A549 (cell line): ENCODE measurements around the gene FMO3. TPM values are rescaled to one million over a fixed set of nuclear protein-coding genes. Genes with fewer than 3 reads are reported as not detected.

Experiments
- ATAC-seq, 2 experiments: fragments of 200-7000 bp in 1 of 2; fragments of >200 bp in 1 of 2; cut with Nextera tagmentation in 1 of 2; cut with Tn5 transposase in 1 of 2; 3 replicates each; pipeline versions ENCODE4 v1.8.0 to v1.9.1; 2018 to 2020; ENCODE audit warnings: mild to moderate bottlenecking in 1 of 2, moderate library complexity in 1 of 2
- CTCF ChIA-PET: fragments of 300-600 bp; sonication (Branson Sonifier 250); formaldehyde crosslinking; extraction: SDS; loops from one replicate; lab custom pipeline; 2021; ENCODE audit warnings: antibody characterized with exemption, inconsistent platforms; lab: Yijun Ruan, JAX
- POLR2A ChIA-PET: fragments of 350-600 bp; formaldehyde crosslinking; extraction: SDS; loops from one replicate; lab custom pipeline; 2021; ENCODE audit warnings: antibody characterized with exemption, inconsistent platforms; lab: Yijun Ruan, JAX
- DNase-seq, 2 experiments: peaks; one replicate each; pipeline versions ENCODE4 v3.0.0 to v3.0.0-alpha.2; 2011 to 2016; ENCODE audit warnings: low read depth in 1 of 2, low spot score in 1 of 2
- FAIRE-seq: peaks from 2 replicates; lab custom pipeline; 2011; peaks lifted over from hg19 to GRCh38; lab: Jason Lieb, UNC
- H3K27ac ChIP-seq, 2 experiments: fragments of >200 bp; sonication (Bioruptor Twin); formaldehyde crosslinking; 3 replicates each; pipeline ENCODE4 v1.5.1; 2016 to 2017
- H3K4me1 ChIP-seq: fragments of >200 bp; sonication (Bioruptor Twin); formaldehyde crosslinking; 3 replicates; pipeline ENCODE4 v1.6.1; 2016
- H3K4me2 ChIP-seq: fragments of >200 bp; sonication (Bioruptor Twin); formaldehyde crosslinking; 3 replicates; pipeline ENCODE4 v1.6.1; 2016
- H3K4me3 ChIP-seq: fragments of >200 bp; sonication (Bioruptor Twin); formaldehyde crosslinking; 3 replicates; pipeline ENCODE4 v1.5.1; 2016
- H3K9me3 ChIP-seq: fragments of >200 bp; sonication (Bioruptor Twin); formaldehyde crosslinking; 3 replicates; pipeline ENCODE4 v1.6.1; 2016
- ATOH8 ChIP-seq: fragments of 250-450 bp; sonication (Bioruptor Pico); IDR thresholded peaks from 2 replicates; pipeline ENCODE4 v1.5.0; 2020; ENCODE audit warnings: low read depth, mild to moderate bottlenecking, moderate library complexity
- CBX2 ChIP-seq: fragments of 200-600 bp; sonication (generic); IDR thresholded peaks from 2 replicates; pipeline ENCODE4 v1.6.1; 2016; ENCODE audit warnings: low read depth, mild to moderate bottlenecking, borderline replicate concordance
- CEBPB ChIP-seq, 2 experiments: fragments of >200 bp in 1 of 2; sonication (Bioruptor Twin) in 1 of 2; formaldehyde crosslinking in 1 of 2; IDR thresholded peaks; 2 replicates each; pipeline ENCODE4 v1.6.1; 2012 to 2016
- CHD2 ChIP-seq: fragments of 150-350 bp; IDR thresholded peaks from 2 replicates; pipeline ENCODE4 v1.6.1; 2014; ENCODE audit warnings: low read length; ENCODE audit not compliant: partially characterized antibody
- CTCF ChIP-seq: fragments of >200 bp; sonication (Bioruptor Twin); formaldehyde crosslinking; IDR thresholded peaks from 3 replicates; pipeline ENCODE4 v1.5.1; 2016
- EHMT2 ChIP-seq: fragments of 200-600 bp; sonication (generic); IDR thresholded peaks from 2 replicates; pipeline ENCODE4 v1.6.1; 2016; ENCODE audit warnings: antibody characterized with exemption, low read depth, mild to moderate bottlenecking, moderate library complexity
- EP300 ChIP-seq, 2 experiments: fragments of >200 bp; sonication (Bioruptor Twin); formaldehyde crosslinking; IDR thresholded peaks; 2 replicates in 1 of 2; 3 replicates in 1 of 2; pipeline ENCODE4 v1.6.1; 2016 to 2017
- FOSL2 ChIP-seq, 2 experiments: fragments of 450-650 bp in 1 of 2; fragments of >200 bp in 1 of 2; sonication (Bioruptor Twin) in 1 of 2; formaldehyde crosslinking; IDR thresholded peaks; 2 replicates each; pipeline versions ENCODE4 v1.5.0 to v1.6.1; 2016 to 2020; ENCODE audit warnings: mild to moderate bottlenecking in 1 of 2, moderate library complexity in 1 of 2
- FOXS1 ChIP-seq: fragments of 250-450 bp; sonication (Bioruptor Pico); IDR thresholded peaks from 2 replicates; pipeline ENCODE4 v1.5.0; 2020; ENCODE audit warnings: mild to moderate bottlenecking, moderate library complexity
- GATA3 ChIP-seq: IDR thresholded peaks from 2 replicates; pipeline ENCODE4 v1.6.1; 2012; ENCODE audit warnings: borderline replicate concordance
- HEYL ChIP-seq: fragments of 250-450 bp; sonication (Bioruptor Pico); IDR thresholded peaks from 2 replicates; pipeline ENCODE4 v1.8.0; 2021; ENCODE audit warnings: mild to moderate bottlenecking, moderate library complexity
- HMGXB4 ChIP-seq: fragments of 250-450 bp; sonication (Bioruptor Pico); IDR thresholded peaks from 2 replicates; pipeline ENCODE4 v1.5.0; 2021; ENCODE audit warnings: mild to moderate bottlenecking, moderate library complexity, borderline replicate concordance
- HOXB5 ChIP-seq: fragments of 250-450 bp; sonication (Bioruptor Pico); IDR thresholded peaks from 2 replicates; pipeline ENCODE4 v1.5.0; 2020; ENCODE audit warnings: mild to moderate bottlenecking, moderate library complexity
- JUN ChIP-seq, 2 experiments: fragments of >200 bp; sonication (Bioruptor Twin); formaldehyde crosslinking; IDR thresholded peaks; 2 replicates in 1 of 2; 3 replicates in 1 of 2; pipeline ENCODE4 v1.6.1; 2016 to 2017
- KDM1A ChIP-seq: fragments of 200-600 bp; sonication (generic); IDR thresholded peaks from 2 replicates; pipeline ENCODE4 v1.6.1; 2016; ENCODE audit warnings: low read depth, mild to moderate bottlenecking
- MAX ChIP-seq: IDR thresholded peaks from 2 replicates; pipeline ENCODE4 v1.6.1; 2012
- NR3C1 ChIP-seq: fragments of >200 bp; sonication (Bioruptor Twin); formaldehyde crosslinking; IDR thresholded peaks from 3 replicates; pipeline ENCODE4 v1.6.1; 2017
- PBX3 ChIP-seq: IDR thresholded peaks from 2 replicates; pipeline ENCODE4 v1.6.1; 2012
- POLR2A ChIP-seq: IDR thresholded peaks from 2 replicates; pipeline ENCODE4 v1.6.1; 2012; ENCODE audit warnings: mild to moderate bottlenecking, low read length
- POLR2AphosphoS2 ChIP-seq: conservative IDR thresholded peaks from 2 replicates; pipeline ENCODE4 v1.6.1; 2012; ENCODE audit warnings: low read length, improper control_type of control experiment, inconsistent platforms
- RAD21 ChIP-seq, 2 experiments: fragments of >200 bp in 1 of 2; sonication (Bioruptor Twin) in 1 of 2; formaldehyde crosslinking in 1 of 2; IDR thresholded peaks in 1 of 2; conservative IDR thresholded peaks in 1 of 2; 2 replicates in 1 of 2; 3 replicates in 1 of 2; pipeline ENCODE4 v1.6.1; 2012 to 2018; ENCODE audit warnings: inconsistent platforms in 1 of 2
- RARB ChIP-seq: fragments of 250-450 bp; sonication (Bioruptor Pico); IDR thresholded peaks from 2 replicates; pipeline ENCODE4 v1.8.0; 2021; ENCODE audit warnings: mild to moderate bottlenecking, moderate library complexity
- RCOR1 ChIP-seq: fragments of 150-350 bp; IDR thresholded peaks from 2 replicates; pipeline ENCODE4 v1.6.1; 2014; ENCODE audit warnings: antibody characterized with exemption, low read length, low read depth
- REST ChIP-seq: fragments of 200-600 bp; sonication (generic); IDR thresholded peaks from 2 replicates; pipeline ENCODE4 v1.6.1; 2016; ENCODE audit warnings: antibody characterized with exemption, mild to moderate bottlenecking, moderate library complexity
- RFX5 ChIP-seq: fragments of 450-650 bp; IDR thresholded peaks from 2 replicates; pipeline ENCODE4 v1.7.1; 2014; ENCODE audit warnings: antibody characterized with exemption, mild to moderate bottlenecking, moderate library complexity
- SREBF2 ChIP-seq: fragments of 450-650 bp; IDR thresholded peaks from 2 replicates; pipeline ENCODE4 v1.6.1; 2014; ENCODE audit warnings: mild to moderate bottlenecking, moderate library complexity
- ZSCAN20 ChIP-seq: fragments of 250-450 bp; sonication (Bioruptor Pico); IDR thresholded peaks from 2 replicates; pipeline ENCODE4 v1.8.0; 2022; ENCODE audit warnings: mild to moderate bottlenecking, moderate library complexity
- WGBS: methylation state at CpG from one replicate; pipeline ENCODE4 v1.1.6; 2017; ENCODE audit errors: missing lambda C conversion rate; 5-methylcytosine and 5-hydroxymethylcytosine counted together
- polyA plus RNA-seq, 4 experiments: library from polyadenylated mRNA; depleted of rRNA in 3 of 4; stranded (reverse); fragments of >200 nt; fragmentation: RNase III in 1 of 4; extraction: RNeasy Plus Mini Kit Qiagen cat#74134 plus additional on column Dnase treatment in 1 of 4; gene quantifications; 2 replicates in 3 of 4; 3 replicates in 1 of 4; pipeline ENCODE4 v1.2.3, GENCODE V29; 2011 to 2017

FMO3 gene
- polyA plus RNA-seq, 2 of the 4 experiments (the other 2 are of a cell fraction) = not detected

- FAIRE-seq = no peak
- H3K27ac ChIP-seq = no peak overlapping the region
- ChIA-PET POLR2A (no interaction called here), CTCF (no interaction called here)
- H3K4me2 ChIP-seq = no peak overlapping the region
- no peak for DNase-seq
- WGBS = 14% methylated on average over 3 of the region's 3 CpGs
- no peaks in the 10 kb centered on the region for H3K9me3 ChIP-seq
- H3K4me3 ChIP-seq = no peak overlapping the region
- no peaks in the 10 kb centered on the region for H3K4me1 ChIP-seq
- TF ChIP-seq CTCF (no peak), PBX3 (no peak), ATOH8 (no peak), RARB (CRISPR knock-in tag) (no peak), CEBPB (IDR thresholded peaks at IDR 0.05) (no peak), FOSL2 (IDR thresholded peaks at IDR 0.05) (no peak), FOSL2 (CRISPR knock-in tag; IDR thresholded peaks at IDR 0.05) (no peak), EHMT2 (no peak), POLR2AphosphoS2 (no peak), KDM1A (no peak), HEYL (CRISPR knock-in tag) (no peak)
- ATAC-seq = no peak
Measured at GRCh38 chr1:171160211-171160610, 69.5 kb downstream of the FMO3 start.

GRCh38 chr1:171160639-171161354, 70.1 kb downstream of the FMO3 start:
- CTCF ChIA-PET = no interaction called here
- no peak for TF ChIP-seq JUN (IDR thresholded peaks at IDR 0.05)
- TF ChIP-seq FOXS1 (CRISPR knock-in tag) = no peak
- no peak for TF ChIP-seq ZSCAN20 (CRISPR knock-in tag)
- TF ChIP-seq POLR2A = no peak
- no peak for TF ChIP-seq SREBF2
- no peak for TF ChIP-seq EP300 (IDR thresholded peaks at IDR 0.05)
- TF ChIP-seq RFX5 = no peak
- no peak for TF ChIP-seq EHMT2
- no peak for TF ChIP-seq RCOR1
- no peak for TF ChIP-seq CHD2
- no peak for TF ChIP-seq HMGXB4 (CRISPR knock-in tag)
- no peak for TF ChIP-seq CBX2
- TF ChIP-seq FOSL2 (IDR thresholded peaks at IDR 0.05) = no peak
- TF ChIP-seq FOSL2 (CRISPR knock-in tag; IDR thresholded peaks at IDR 0.05) = no peak
- TF ChIP-seq REST = no peak
- TF ChIP-seq RAD21 (conservative IDR thresholded peaks at IDR 0.05 in 1 of 2, IDR thresholded peaks at IDR 0.05 in 1 of 2) = no peak
- TF ChIP-seq MAX = no peak
- TF ChIP-seq HOXB5 (CRISPR knock-in tag) = no peak
- no peak for TF ChIP-seq GATA3
- TF ChIP-seq NR3C1 = no peak
- TF ChIP-seq PBX3 = no peak
- Histone ChIP-seq H3K4me2 (no peak overlapping the region), H3K27ac (no peak overlapping the region), H3K4me3 (no peak overlapping the region), H3K9me3 (no peaks in the 10 kb centered on the region), H3K4me1 (no peaks in the 10 kb centered on the region)
- ATAC-seq (no peak), FAIRE-seq (no peak), DNase-seq (no peak)
- POLR2A ChIA-PET = no interaction called here
- 5% methylated on average over 4 of the region's 4 CpGs for WGBS
